Amniotic epithelial cell (primary cell): ENCODE measurements around the gene HHIPL1.
A peak's percentile ranks its signal among the peaks of the same experiment; 100 is the strongest.

Experiments used
- DNase-seq: peaks from one replicate; pipeline ENCODE4 v3.0.0-alpha.2; 2010; ENCODE audit warnings: low read depth

The HHIPL1 gene

DNA sequence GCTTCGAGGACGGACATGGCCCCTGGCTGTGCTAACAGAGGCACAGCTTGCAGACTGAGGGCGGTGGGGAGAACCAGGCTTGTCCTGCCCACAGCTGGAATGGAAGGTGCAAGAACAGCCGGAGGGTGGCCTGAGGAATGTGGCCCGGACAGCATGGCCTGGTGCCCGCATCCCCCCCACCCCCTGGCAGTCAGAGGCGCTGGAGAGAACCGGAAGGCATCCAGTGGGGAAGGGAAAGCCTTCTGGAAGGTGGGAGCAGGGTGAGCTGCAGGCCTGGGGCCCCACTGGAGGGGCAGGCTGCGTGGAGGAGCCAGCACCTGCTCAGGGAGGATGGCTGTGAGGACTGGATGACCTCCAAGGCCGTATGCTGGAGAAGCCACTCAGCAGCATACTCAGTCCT, 31.0 kb downstream of the HHIPL1 start:
- DNase-seq, result no peak

DNA sequence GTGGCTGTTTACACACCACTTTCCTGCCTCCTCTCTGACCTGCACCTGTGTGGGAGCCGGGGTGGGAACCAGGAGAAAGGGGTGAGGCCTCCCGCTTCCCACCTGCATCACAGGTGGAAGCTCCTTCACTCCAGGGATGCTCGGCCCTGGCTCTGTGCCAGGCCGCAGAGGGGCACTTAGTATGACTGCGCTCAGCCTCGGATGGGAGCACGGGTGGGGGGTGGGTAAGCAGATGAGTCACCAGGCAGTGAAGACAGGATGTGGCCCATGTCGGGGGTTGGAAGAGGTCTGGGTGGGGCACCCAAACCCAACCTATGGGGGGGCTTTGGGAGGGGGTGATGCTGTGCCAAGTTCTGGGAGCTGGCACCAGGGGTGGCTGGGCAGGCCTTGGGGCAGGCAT, 31.7 kb downstream of the HHIPL1 start:
- DNase-seq, result no peak

DNA sequence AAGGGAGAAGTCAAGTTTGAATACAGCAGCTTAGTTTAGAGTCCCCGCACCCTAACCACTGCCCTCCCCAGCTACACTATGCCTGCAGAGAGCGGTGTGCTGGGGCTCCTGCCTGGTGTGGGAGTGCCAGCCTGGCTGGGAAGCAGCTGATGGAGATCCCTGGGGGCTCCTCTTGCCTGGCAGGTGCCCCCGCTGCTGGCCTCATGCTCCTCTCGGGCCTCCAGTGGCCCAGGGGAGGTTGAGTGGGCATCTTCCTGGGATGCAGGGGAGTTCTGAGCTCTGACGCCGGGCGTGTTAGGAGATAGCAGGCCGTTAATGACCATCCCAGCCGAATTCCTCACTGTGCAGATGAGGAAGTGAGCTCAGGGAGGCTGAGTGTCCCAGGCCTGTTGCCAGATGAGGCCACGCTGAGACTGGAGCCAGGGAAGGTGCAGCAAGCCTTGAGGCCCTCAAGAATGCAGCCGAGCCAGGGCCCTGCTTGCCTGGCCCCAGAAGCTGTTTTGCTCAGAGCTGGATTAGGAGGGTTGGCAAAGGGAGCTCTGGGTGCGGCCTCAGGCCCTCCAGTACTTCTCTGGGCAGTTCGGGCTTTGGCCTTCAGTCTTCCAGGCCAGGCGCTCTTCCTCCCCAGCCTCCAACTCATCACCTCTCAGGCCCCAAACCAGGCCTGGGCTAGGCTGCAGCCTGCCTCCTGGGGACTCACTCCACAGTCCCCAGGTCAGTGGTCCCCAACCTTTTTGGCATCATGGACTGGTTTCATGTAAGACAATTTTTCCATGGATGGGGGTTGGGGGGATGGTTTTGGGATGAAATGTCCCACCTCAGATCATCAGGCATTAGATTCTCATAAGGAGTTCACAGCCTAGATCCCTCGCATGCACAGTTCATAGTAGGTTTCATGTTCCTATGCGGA, 32.6 kb downstream of the HHIPL1 start:
- DNase-seq, result peak; percentile 56

DNA sequence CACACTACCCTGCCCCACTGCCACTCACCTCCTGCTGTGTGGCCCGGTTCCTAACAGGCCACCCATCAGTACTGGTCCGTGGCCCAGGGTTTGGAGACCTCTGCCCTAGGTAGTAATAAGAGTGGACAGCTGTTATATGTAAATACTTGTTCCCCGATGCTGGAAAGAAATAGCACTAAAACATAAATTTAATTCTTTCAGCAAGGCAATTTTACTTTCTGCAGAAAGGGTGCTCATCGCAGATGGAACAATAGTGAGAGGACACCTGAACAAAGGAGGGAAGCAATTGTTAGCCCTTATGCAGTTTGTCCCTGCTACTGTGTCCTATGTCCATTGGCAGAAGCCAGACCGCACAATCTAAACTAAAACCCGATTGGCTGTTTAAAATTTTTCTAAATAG, 33.3 kb downstream of the HHIPL1 start:
- DNase-seq, result no peak

DNA sequence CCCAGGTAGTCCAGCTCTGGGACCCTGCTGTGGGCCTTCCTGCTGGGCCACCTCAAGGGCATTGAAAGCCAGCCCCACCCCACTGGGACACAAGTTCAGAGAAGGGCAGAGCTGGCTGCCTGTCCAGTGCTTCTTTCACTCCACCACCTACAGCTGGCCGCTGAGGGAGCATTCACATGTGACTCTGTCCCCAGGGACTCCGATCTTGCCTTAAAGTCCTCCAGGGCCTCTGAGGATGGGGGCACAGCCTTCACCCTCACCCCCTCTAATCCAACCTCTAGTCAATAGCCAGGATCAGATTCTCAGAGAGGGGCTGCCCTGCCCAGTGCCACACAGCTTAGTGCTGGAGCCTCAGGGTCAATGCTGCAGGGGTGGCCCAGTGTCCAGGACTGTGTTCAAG, 34.2 kb downstream of the HHIPL1 start:
- DNase-seq, result no peak

DNA sequence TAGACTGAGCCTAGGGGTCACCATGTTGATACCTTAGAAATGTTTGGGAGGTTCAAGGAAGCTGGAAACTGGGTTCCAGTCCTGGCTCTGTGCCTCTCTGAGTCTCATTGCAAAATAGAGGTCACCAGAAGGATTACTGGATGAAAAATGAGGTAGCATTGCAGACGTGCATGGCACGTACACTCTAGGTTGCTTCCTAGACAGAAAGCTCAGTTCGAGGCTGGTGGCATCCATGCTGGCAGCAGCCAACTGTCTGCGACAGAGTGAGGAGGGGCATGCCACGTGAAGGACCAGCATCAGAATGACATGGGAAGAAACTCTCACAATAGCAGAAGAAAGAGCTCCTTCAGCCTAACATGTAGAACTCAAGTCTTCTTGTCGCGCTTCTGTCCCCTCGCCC, 34.6 kb downstream of the HHIPL1 start:
- no peak for DNase-seq

DNA sequence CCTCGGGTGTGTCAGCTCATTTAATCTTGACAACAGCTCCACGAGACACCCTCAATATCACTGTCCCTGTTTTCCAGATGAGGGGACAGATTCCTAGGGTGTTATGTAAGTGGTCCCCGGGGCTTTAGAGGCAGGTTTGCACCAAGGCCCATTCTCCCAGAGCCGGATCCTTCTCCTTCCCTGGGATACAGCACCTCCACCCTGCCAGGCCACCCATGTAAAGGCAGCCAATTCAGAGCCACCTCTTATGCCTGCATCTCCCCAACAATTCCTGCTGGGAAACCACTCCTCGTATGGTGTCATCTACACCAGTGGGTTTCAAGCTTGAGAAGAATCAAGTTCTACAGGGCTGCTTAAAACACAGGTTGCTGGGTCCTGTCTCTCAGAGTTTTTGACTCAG, 35.1 kb downstream of the HHIPL1 start:
- DNase-seq, result no peak

DNA sequence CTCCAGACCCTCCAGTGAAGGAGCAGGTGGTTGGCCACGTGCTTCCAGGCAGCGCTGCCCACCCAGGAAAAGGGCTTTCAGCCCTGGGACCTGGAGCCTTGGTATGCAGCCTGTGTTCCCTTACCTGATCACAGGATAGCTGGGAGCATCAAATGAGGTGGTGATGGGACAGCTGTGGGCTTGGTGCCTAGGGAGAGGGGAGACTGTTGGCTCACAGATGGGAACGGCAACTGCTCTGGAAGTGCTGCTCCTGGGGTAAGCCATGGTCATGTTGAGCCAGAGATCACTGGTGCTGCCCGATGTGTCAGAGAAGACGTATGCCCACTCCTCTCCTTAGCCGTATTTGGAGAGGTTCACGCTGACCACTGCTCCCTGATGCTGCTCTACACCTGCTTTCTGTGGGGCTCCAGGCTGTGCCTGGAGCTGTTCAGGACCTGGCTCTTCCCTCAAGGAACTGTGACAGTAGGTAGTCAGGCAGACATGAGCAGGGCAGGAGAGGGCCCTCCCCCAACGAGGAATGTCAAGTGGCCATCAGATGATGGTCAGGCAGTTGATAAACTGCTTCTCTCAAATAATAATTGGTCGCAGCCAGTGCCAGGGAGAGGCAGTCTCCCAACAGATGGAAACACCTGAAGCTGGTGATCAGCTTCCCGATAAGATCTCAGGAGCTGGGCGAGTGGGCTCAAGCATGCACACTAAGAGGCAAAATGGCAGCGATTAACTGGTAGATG, 36.3 kb downstream of the HHIPL1 start:
- DNase-seq, result no peak

DNA sequence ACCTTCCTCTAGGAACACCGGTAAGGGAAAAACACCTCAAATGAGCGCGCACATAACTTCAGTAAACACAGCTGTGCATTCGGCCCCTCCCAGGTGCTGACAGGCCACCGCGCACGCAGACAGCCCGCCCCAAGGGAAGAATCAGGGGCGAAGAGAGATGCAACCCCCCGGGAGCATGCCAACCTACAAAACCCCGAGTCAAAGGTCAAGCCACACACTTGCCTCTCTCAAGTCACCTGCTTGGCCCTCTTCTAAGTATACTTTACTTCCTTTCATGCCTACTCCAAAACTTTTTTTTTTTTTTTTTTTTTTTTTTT, 36.9 kb downstream of the HHIPL1 start:
- no peak for DNase-seq

DNA sequence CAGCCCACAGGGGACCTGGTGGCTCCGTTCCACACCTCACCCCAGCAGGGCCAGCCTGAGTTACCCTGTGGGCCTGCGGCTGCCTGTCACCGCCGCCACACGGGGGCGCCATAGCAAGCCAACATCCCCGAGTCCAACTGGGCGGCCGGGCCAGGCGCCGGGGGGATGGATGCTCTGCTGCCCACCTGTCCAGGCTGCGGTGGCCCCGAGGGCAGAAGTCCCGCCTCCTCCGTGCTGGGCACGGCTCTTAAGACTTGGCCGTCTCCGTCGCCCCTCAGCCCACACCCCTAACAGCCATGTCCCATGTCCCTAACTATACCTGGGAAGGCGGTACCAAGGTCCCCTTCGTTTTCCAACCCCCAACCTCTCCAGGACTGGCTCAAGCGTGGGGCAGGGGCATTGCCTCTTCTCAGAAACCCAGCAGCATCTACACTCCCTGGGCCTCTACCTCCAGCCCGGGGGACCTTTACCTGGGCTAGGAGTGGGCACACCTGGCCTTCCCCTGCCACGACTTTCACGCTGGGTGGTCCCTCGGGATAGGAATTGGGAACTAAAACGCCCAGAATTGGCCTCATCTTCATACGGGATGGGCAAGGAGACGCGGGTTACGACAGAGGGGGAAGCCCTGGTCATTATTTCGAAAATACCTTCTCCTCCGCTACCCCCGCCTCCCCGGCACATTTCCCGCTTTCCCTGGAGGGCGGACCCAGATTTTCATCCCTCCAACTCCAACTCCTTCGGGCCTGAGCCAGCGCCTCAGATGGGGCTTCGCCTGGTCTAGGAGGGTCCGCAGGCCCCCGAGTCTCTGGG, 38.1 kb downstream of the HHIPL1 start:
- peak; percentile 31 for DNase-seq

DNA sequence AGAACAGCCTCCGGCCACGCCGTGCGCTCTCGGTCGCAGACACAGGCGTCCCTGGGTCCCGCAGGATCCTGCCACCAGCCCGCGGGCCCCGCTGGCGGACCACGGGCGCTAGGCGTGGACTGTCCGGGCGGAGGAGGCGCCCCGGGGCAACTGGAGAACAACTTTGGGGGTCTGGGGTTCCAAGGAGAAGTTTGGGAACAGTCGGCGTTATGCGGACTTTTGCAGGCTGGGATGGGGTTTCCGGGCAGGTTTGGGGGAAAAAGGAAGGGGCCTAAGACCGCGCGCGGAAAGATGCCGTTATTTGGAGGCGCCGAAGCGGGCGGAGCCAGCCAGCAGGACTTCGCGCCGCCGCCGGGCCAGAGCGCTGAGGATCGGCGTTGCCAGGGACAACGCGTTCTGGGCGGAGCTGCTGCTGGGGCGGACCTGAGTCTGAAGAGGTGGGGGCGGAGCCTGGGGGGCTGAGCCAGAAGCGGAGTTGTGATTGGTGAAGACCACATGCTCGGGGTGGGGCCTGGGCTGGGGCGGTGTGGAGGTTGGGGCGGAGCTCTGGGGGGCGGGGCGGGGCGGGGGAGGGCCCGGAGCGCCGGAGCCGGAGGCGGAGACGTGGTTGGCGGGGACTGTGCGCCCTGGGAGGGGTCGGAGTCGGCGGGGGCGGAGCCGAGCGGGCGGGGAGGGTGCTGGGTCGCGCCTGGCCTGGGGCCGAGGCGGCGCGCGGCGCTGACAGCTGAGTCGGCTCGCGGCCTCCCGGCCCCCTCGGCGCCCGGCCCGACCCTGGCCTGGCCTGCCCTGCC, 38.9 kb downstream of the HHIPL1 start, which contains the start of gene CYP46A1:
CYP46A1 (plus strand) TSS at position 680 of the 791 bp plus-strand sequence. CDS start 120 bp downstream, outside the sequence.
- peak; percentile 98 for DNase-seq

DNA sequence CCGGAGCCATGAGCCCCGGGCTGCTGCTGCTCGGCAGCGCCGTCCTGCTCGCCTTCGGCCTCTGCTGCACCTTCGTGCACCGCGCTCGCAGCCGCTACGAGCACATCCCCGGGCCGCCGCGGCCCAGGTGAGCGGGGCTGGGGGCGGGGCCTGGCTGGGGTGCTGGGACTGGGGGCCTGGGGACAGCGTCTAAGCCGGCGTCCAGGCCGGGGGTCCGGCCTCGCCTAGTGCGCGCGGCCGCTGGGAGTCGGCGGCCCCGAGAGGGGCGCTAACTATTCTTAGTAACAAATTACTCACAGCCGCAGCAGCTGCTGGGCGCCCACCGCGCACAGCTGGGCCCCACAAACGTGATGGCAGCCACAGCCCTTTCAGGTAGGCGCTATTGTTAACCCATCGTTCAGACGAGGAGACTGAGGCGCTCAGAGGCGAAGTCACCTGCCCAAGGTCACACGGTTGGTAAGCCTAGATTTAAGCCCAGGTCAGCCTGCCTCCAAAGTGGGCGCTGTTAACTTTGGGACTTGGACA, 39.5 kb downstream of the HHIPL1 start:
- no peak for DNase-seq

DNA sequence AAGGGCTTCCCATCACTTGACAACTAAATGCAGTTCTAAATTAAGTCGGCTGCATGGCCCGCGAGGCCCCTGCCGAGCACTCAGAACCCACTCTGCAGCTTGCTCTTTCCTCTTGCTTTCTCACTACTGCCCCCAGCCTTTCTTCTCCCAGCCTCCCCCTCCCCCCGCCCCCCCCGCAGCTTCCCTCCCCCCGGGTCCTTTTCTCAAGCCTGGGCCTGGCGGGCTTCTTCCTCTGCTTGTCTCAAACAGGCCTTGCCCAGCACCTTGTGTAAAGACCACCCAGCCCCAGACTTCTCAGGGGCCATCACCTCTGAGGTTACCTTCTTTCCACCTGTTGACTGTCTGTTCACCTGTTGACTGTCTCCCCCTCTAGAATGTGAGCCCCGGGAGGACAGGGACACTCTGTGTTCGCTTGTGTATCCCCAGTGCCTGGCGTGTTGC, 40.2 kb downstream of the HHIPL1 start:
- DNase-seq, result no peak

DNA sequence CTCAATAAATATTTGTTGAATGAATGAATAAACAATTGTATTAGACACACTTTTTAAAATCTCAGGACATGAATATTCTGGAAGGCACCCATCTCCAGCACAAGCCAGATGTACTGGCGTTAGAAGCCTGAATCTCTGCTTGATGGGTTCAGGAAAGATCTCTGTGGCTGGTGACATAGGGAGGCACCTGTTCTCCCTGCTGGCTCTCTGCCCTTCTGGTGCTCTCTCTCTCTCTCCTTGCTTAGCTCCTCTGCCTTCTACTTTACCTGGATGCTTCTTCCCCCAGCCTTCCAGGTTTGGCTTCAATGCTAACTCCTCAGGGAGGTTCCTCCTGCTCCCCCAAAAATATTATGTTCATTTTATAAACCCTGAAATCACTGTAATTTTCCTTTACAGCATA, 40.7 kb downstream of the HHIPL1 start:
- no peak for DNase-seq

DNA sequence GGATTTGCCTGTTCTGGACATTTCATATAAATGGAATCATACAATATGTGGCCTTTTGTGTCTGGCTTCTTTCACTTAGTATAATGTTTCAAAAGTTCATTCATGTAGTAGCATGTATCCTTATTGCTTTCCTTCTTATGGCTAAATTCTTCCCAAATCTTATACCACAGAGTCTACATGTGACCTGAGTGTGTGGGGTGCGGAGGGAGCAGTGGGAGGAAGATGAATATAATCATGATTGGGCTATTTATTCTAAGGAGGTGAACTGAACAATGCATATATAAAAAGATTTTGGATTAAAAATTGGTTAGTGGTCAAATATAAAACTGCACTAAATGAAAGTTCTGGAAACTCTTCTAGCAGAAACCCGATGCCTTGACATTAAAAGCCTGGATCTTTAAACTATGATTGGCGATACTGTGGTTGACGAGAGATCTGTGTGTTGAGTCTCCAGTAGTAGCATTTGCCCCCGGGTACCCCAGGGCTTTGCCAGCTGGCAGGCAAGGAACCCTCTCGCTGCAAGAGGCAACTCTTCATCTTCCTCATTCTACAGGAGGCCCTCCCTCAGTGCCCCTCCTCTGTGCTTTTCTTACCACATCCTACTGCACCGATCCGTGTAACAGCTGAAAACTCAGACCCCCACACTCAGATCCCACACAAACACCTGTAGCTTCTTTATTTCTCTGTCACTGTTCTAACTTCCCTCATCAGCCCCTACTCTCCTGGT, 41.8 kb downstream of the HHIPL1 start:
- DNase-seq, result no peak

DNA sequence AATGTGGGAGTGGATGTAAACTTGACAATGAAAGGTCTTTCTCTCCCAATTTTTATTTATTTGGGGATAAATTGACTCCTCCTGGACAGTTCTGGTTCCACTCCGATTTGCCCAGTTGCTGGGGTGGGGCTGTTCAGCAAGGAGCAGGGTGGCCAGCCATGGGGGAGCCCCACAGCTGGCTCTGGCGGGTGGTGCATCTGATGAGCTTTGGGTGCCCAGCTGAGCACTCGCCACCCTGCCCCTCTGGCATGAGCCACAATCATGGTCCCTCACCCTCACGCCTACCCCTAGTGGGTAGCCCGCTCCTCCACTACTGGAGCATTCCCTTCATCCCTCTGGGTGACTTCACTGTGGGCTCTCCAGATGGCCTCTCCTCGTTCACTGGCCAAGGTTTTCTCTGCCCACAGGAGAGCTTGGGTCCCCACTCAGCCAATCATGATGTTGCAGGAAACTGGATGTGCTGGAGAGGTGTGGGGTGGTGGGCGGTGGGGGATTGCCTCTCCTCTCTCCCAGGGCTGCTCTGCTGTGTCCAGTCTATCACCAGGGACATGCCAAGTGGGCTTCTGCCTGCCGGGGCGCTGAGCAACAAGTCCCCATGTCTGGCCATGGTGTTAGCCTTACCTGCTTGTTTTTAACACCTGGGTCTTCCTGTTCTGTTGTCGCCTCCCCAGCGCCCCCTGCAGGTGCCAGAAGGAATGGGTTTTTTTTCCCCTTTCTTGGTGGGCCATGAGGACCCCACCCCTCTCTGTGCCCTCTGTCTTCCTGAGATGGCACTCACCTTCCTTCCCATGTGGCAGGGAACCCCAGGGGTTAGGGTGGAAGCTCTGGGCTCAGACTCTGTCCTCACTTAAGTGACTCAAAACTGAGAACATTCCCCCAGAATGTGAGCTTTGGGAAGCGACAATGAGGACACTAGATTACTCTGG, 42.6 kb downstream of the HHIPL1 start:
- no peak for DNase-seq

DNA sequence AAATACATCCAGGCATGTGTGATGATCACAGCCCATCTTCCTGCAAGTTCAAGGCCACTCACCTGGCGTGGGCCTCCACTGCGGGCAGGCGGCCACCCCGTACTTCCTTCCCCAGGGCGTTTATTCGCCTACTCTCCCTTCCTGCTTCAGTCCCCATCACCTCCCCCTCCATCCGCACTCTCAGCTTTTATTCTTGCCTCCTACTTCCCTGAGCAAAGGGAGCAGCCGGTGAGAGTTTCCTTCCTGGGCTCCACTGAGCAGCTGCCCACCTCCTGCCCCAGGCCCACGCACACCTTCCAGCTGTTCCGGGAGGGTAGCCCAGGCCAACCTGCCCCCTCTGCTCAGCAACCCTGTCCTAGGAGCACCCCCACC, 43.3 kb downstream of the HHIPL1 start:
- no peak for DNase-seq

DNA sequence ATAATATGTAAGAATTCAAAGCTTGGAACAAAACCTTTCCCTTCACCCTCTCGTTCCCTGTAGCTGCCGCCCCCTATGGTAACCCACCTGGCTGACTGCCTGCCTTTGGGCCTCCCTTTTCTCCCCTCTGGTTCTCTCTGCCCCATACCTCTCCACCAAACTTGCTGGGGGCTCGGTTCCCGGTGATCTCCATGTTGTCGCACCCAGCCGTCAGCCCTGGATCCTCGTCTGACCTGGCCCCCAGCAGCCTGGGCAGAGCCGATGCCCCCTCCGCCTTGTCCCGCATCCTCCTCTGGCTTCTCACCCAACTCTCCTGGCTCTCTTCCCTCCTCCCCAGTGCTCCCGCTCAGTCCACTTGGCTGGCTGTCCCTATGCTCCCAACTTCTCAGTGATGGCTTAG, 43.7 kb downstream of the HHIPL1 start:
- DNase-seq, result no peak
